Cardiac muscle cell (in vitro differentiated cells and primary cell): ENCODE results near the gene LGALS1. TPM values are rescaled to one million over a fixed set of nuclear protein-coding genes. Genes with fewer than 3 reads are reported as not detected.

Source experiments
- DNase-seq, 2 donors: peaks; one replicate each; pipeline versions ENCODE4 v3.0.0 to v3.0.0-alpha.2; 2010 to 2017; ENCODE audit warnings: low read depth in 1 of 2, low spot score in 1 of 2
- H3K27ac ChIP-seq: fragments of 200-600 bp; sonication (generic); 2 replicates; pipeline ENCODE4 v1.5.1; 2016
- H3K27me3 ChIP-seq: fragments of 200-600 bp; sonication (generic); 2 replicates; pipeline ENCODE4 v1.6.0; 2016; ENCODE audit warnings: control low read depth
- H3K36me3 ChIP-seq: fragments of 200-600 bp; sonication (generic); 2 replicates; pipeline ENCODE4 v1.5.1; 2016; ENCODE audit warnings: control low read depth
- H3K4me1 ChIP-seq: fragments of 200-600 bp; sonication (generic); 2 replicates; pipeline ENCODE4 v1.8.1; 2017; ENCODE audit warnings: low read depth, mild to moderate bottlenecking, mixed run types
- H3K4me3 ChIP-seq: fragments of 200-600 bp; sonication (generic); 2 replicates; pipeline ENCODE4 v1.5.1; 2016; ENCODE audit warnings: mild to moderate bottlenecking
- H3K9me3 ChIP-seq: fragments of 200-600 bp; sonication (generic); 2 replicates; pipeline ENCODE4 v1.5.1; 2017; ENCODE audit warnings: low read depth, mild to moderate bottlenecking, control low read depth
- polyA plus RNA-seq: library from polyadenylated mRNA; unstranded; fragments of >200 nt; fragmentation: Nextera tagmentation; extraction: Ambion mirVana; gene quantifications from 2 replicates; pipeline ENCODE4 v1.2.1, GENCODE V29; 2016
- total RNA-seq: library from RNA; depleted of rRNA; stranded (reverse); fragments of >200 nt; gene quantifications from 2 replicates; pipeline ENCODE4 v1.2.3, GENCODE V29; 2016
- TF ChIP-seq, protein P1 (sequence below): IDR thresholded peaks from 2 replicates; pipeline ENCODE4 v1.5.1; 2012; ENCODE audit warnings: low read depth, mild to moderate bottlenecking, low read length

LGALS1 gene
- 6.6 and 24.5 TPM in 2 replicates for total RNA-seq
- polyA plus RNA-seq, result 8.1 and 37.3 TPM in 2 replicates

DNA sequence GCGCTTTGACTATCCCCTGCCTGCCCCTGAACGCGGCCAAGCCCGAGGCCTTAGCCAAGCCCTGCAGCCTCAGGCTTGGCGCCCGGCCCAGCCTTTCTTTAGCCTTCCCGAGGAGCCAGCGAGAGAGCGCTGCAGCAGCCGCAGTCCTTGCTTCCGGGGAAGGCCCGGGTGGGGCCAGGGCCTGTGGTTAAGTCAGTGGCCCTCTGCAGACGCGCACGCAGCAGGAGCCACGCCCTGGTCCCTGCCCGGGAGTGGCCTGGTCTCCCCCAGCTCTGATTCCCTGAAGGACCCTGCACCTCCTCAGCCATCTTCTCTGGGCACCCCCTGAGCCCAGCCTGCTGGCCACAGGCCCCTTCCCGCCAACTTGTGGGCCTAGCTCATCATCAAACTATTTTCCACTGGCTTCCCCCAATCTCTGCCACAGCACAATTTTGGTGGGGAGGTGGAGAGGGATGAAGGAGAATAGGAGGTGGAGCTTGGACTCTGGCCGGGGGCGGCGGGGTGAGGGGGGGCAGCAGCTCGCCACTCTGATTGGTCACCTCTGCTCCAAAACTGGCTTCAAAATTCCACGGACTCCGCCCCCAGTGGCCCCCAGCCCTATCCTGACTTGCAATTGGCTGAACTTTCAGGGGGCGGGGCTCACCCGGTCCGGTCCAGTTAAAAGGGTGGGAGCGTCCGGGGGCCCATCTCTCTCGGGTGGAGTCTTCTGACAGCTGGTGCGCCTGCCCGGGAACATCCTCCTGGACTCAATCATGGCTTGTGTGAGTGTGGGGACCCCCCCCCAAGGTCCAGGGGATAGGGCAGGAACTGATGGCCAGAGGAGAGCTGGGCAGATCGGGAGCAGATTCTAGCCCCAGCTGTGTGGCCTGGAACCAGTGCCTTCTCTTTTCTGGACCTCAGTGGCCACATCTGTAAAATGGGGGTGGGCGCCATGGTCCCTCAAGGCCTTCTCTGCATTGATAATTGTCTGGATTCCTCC is at the start of gene LGALS1:
LGALS1 (plus strand) TSS at position 686 of the 979 bp plus-strand sequence; CDS start at position 753, 67 bp downstream.
- H3K4me3 ChIP-seq, result no peak within 1 kb of the TSS
- H3K4me1 ChIP-seq, result peaks cover 3% of the 10 kb centered on the region
- H3K27ac ChIP-seq, result no peak within 1 kb of the TSS
- H3K27me3 ChIP-seq, result no peaks in the 10 kb centered on the region
- peak; percentile 35 to 98 for DNase-seq
- TF ChIP-seq, protein P1, sequence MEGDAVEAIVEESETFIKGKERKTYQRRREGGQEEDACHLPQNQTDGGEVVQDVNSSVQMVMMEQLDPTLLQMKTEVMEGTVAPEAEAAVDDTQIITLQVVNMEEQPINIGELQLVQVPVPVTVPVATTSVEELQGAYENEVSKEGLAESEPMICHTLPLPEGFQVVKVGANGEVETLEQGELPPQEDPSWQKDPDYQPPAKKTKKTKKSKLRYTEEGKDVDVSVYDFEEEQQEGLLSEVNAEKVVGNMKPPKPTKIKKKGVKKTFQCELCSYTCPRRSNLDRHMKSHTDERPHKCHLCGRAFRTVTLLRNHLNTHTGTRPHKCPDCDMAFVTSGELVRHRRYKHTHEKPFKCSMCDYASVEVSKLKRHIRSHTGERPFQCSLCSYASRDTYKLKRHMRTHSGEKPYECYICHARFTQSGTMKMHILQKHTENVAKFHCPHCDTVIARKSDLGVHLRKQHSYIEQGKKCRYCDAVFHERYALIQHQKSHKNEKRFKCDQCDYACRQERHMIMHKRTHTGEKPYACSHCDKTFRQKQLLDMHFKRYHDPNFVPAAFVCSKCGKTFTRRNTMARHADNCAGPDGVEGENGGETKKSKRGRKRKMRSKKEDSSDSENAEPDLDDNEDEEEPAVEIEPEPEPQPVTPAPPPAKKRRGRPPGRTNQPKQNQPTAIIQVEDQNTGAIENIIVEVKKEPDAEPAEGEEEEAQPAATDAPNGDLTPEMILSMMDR, result peak; percentile 14
- no peaks in the 10 kb centered on the region for H3K36me3 ChIP-seq
- H3K9me3 ChIP-seq, result no peaks in the 10 kb centered on the region

DNA sequence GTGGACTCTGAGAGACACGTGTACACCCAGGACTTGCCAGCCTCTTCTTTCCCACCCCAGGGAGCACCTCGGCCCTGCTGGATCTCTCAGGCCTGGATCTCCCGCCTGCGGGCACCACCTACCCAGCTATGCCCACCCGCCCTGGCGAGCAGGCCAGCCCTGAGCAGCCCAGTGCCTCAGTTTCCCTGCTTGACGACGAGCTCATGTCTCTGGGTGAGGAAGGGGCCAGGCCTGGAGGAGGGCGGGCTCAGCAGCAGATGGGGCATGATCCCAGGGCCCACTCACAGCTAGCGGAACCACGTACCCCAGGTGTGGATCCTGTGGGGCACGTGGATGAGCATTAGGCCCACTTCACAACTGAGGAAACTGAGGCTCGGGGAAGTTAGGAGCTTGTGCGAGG is 49.7 kb upstream of the LGALS1 start:
- Histone ChIP-seq H3K27me3 (no peaks in the 10 kb centered on the region), H3K4me3 (no peak overlapping the region), H3K9me3 (no peaks in the 10 kb centered on the region), H3K4me1 (peaks cover 4% of the 10 kb centered on the region), H3K36me3 (peaks cover 11% of the 10 kb centered on the region), H3K27ac (no peak overlapping the region)
- no peak for DNase-seq
- TF ChIP-seq, protein P1, result no peak

DNA sequence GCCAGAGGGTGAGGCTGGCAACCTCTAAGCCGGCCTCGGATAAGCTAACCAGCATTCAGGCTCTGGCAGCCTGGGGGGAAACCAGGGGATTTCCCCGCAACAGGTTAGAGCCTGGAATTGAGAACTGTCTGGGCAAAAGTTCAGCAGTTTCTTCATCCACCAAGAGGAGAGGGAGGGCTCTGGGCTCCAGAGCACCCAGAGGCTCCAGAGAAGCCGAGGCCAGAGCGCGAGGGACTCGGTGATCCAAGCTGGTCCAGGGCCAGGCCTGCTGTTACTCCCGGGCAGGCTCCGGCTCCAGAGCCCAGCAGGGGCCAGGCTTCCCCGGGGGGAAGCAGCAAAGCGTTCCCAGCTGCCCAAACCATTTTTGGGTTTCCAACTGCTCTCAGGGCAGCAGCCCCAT is 49.3 kb upstream of the LGALS1 start:
- peak in 1 of 2 donors; percentile 92 for DNase-seq
- Histone ChIP-seq H3K4me3 (no peak overlapping the region), H3K9me3 (no peaks in the 10 kb centered on the region), H3K4me1 (peaks cover 5% of the 10 kb centered on the region), H3K27ac (no peak overlapping the region), H3K27me3 (no peaks in the 10 kb centered on the region), H3K36me3 (peaks cover 11% of the 10 kb centered on the region)
- TF ChIP-seq, protein P1, result peak; percentile 20

DNA sequence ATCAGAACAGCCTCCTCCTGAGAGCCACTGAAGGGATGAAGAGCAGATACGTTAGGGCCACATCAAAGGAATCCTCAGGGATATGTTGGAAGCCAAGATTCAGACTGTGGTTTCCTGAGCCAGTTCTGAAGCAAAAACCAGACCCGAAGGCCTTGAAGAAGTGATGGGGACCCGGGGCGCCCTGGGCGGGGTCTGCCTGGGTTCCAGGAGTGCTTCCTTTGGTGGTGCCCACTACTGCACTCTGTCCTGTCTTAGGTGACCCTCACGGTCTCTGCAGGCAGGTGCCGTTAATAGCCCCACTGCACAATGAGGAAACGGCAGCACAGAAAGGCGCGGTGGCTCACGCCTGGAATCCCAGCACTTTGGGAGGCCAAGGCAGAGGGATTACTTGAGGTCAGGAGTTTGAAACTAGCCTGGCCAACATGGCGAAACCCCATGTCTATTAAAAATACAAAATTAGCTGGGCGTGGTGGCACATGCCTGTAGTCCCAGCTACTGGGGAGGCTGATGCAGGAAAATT is 48.8 kb upstream of the LGALS1 start:
- no peak for DNase-seq
- Histone ChIP-seq H3K27me3 (no peaks in the 10 kb centered on the region), H3K36me3 (peaks cover 11% of the 10 kb centered on the region), H3K9me3 (no peaks in the 10 kb centered on the region), H3K27ac (no peak overlapping the region), H3K4me1 (peaks cover 9% of the 10 kb centered on the region), H3K4me3 (no peak overlapping the region)
- TF ChIP-seq, protein P1, result no peak

DNA sequence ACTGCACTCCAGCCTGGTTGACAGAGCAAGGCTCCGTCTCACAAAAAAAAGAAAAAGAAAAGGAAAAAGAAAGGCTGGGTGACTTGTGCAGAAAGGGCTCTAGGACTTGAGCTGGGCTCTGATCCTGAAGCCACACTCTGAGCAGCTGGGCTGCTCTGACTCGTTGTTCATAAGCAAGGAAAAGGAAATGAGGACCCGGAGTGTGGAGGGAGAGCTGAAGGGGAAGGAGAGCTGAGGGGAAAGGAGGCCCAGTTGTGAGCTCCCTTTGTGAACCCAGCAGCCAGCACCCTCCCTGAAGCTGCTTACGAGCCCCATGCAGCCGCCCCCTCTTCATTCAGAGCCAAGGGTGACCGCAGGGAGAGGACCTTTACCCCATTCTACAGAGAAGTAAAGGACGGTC is 48.3 kb upstream of the LGALS1 start:
- peak in 1 of 2 donors; percentile 16 for DNase-seq
- peaks cover 11% of the 10 kb centered on the region for H3K36me3 ChIP-seq
- H3K9me3 ChIP-seq, result no peaks in the 10 kb centered on the region
- H3K4me3 ChIP-seq, result no peak overlapping the region
- H3K27me3 ChIP-seq, result no peaks in the 10 kb centered on the region
- peaks cover 10% of the 10 kb centered on the region for H3K4me1 ChIP-seq
- TF ChIP-seq, protein P1, result no peak
- H3K27ac ChIP-seq, result no peak overlapping the region
